Stimulated activated naive CD8-positive, alpha-beta T cell treated with anti-CD3 and anti-CD28 coated beads, Interleukin-15, Interleukin-2, amounts not matched to agents 100 ng/mL and 50 ng/mL, for 24 hours (primary cell): ENCODE results near the gene ASIC2.

Experiments
- H3K27ac Mint-ChIP-seq: one replicate; pipeline ENCODE4 v1.8.0; 2021; ENCODE audit warnings: mild to moderate bottlenecking, mixed read lengths
- H3K27me3 Mint-ChIP-seq: one replicate; pipeline ENCODE4 v1.8.0; 2021; ENCODE audit warnings: mixed read lengths
- H3K36me3 Mint-ChIP-seq: one replicate; pipeline ENCODE4 v1.8.0; 2021; ENCODE audit warnings: low read depth, mixed read lengths
- H3K4me1 Mint-ChIP-seq: one replicate; pipeline ENCODE4 v1.8.0; 2021; ENCODE audit warnings: low read depth, mixed read lengths
- H3K4me3 Mint-ChIP-seq: one replicate; pipeline ENCODE4 v1.8.0; 2021; ENCODE audit warnings: mild to moderate bottlenecking, mixed read lengths
- H3K9me3 Mint-ChIP-seq: one replicate; pipeline ENCODE4 v1.8.0; 2021; ENCODE audit warnings: mixed read lengths

The ASIC2 gene

GRCh38 chr17:33055746-33056145 lies 237.3 kb downstream of the ASIC2 start:
- Mint-ChIP-seq H3K9me3 (no peaks in the 10 kb centered on the region), H3K27ac (no peak overlapping the region), H3K4me3 (no peak overlapping the region), H3K4me1 (no peaks in the 10 kb centered on the region), H3K36me3 (no peaks in the 10 kb centered on the region), H3K27me3 (peaks cover 3% of the 10 kb centered on the region)

GRCh38 chr17:33055171-33055611 lies 237.9 kb downstream of the ASIC2 start:
- no peak overlapping the region for H3K27ac Mint-ChIP-seq
- H3K27me3 Mint-ChIP-seq = peaks cover 3% of the 10 kb centered on the region
- no peak overlapping the region for H3K4me3 Mint-ChIP-seq
- H3K4me1 Mint-ChIP-seq = no peaks in the 10 kb centered on the region
- H3K36me3 Mint-ChIP-seq = no peaks in the 10 kb centered on the region
- no peaks in the 10 kb centered on the region for H3K9me3 Mint-ChIP-seq

GRCh38 chr17:33054412-33054811 lies 238.7 kb downstream of the ASIC2 start:
- no peaks in the 10 kb centered on the region for H3K9me3 Mint-ChIP-seq
- H3K27me3 Mint-ChIP-seq = peaks cover 3% of the 10 kb centered on the region
- H3K4me1 Mint-ChIP-seq = no peaks in the 10 kb centered on the region
- no peaks in the 10 kb centered on the region for H3K36me3 Mint-ChIP-seq
- no peak overlapping the region for H3K4me3 Mint-ChIP-seq
- H3K27ac Mint-ChIP-seq = no peak overlapping the region

GRCh38 chr17:33053676-33054075 lies 239.4 kb downstream of the ASIC2 start:
- H3K4me1 Mint-ChIP-seq = no peaks in the 10 kb centered on the region
- no peak overlapping the region for H3K27ac Mint-ChIP-seq
- H3K36me3 Mint-ChIP-seq = no peaks in the 10 kb centered on the region
- no peak overlapping the region for H3K4me3 Mint-ChIP-seq
- no peaks in the 10 kb centered on the region for H3K9me3 Mint-ChIP-seq
- peaks cover 6% of the 10 kb centered on the region for H3K27me3 Mint-ChIP-seq

GRCh38 chr17:33052856-33053255 lies 240.2 kb downstream of the ASIC2 start:
- no peaks in the 10 kb centered on the region for H3K9me3 Mint-ChIP-seq

GRCh38 chr17:33050611-33051140 lies 242.4 kb downstream of the ASIC2 start:
- Mint-ChIP-seq H3K4me1 (no peaks in the 10 kb centered on the region), H3K27ac (no peak overlapping the region), H3K4me3 (no peak overlapping the region), H3K27me3 (peaks cover 10% of the 10 kb centered on the region), H3K36me3 (no peaks in the 10 kb centered on the region), H3K9me3 (no peaks in the 10 kb centered on the region)

More at GRCh38 chr17:33052856-33053255, 240.2 kb downstream of the ASIC2 start:
- no peak overlapping the region for H3K4me3 Mint-ChIP-seq
- no peaks in the 10 kb centered on the region for H3K36me3 Mint-ChIP-seq
- H3K27me3 Mint-ChIP-seq = peaks cover 6% of the 10 kb centered on the region
- H3K4me1 Mint-ChIP-seq = no peaks in the 10 kb centered on the region
- no peak overlapping the region for H3K27ac Mint-ChIP-seq

- Mint-ChIP-seq H3K4me3 (no peak overlapping the region), H3K36me3 (no peaks in the 10 kb centered on the region), H3K27me3 (peaks cover 11% of the 10 kb centered on the region), H3K4me1 (no peaks in the 10 kb centered on the region), H3K27ac (no peak overlapping the region), H3K9me3 (no peaks in the 10 kb centered on the region)
Observed at GRCh38 chr17:33049781-33050414, 243.2 kb downstream of the ASIC2 start.

GRCh38 chr17:33046361-33047255 lies 246.5 kb downstream of the ASIC2 start:
- Mint-ChIP-seq H3K9me3 (no peaks in the 10 kb centered on the region), H3K27ac (no peak overlapping the region), H3K4me1 (no peaks in the 10 kb centered on the region), H3K27me3 (peaks cover 14% of the 10 kb centered on the region), H3K4me3 (no peak overlapping the region), H3K36me3 (no peaks in the 10 kb centered on the region)

GRCh38 chr17:33045216-33045615 lies 247.9 kb downstream of the ASIC2 start:
- Mint-ChIP-seq H3K4me1 (no peaks in the 10 kb centered on the region), H3K27ac (no peak overlapping the region), H3K4me3 (no peak overlapping the region), H3K9me3 (no peaks in the 10 kb centered on the region), H3K36me3 (no peaks in the 10 kb centered on the region), H3K27me3 (peaks cover 16% of the 10 kb centered on the region)

- Mint-ChIP-seq H3K27me3 (peaks cover 17% of the 10 kb centered on the region), H3K4me1 (no peaks in the 10 kb centered on the region), H3K9me3 (no peaks in the 10 kb centered on the region), H3K4me3 (no peak overlapping the region), H3K27ac (no peak overlapping the region), H3K36me3 (no peaks in the 10 kb centered on the region)
Observed at GRCh38 chr17:33044771-33045170, 248.3 kb downstream of the ASIC2 start.

GRCh38 chr17:33040461-33040860 lies 252.6 kb downstream of the ASIC2 start:
- H3K4me1 Mint-ChIP-seq = no peaks in the 10 kb centered on the region
- H3K27me3 Mint-ChIP-seq = peaks cover 35% of the 10 kb centered on the region
- H3K36me3 Mint-ChIP-seq = no peaks in the 10 kb centered on the region
- H3K27ac Mint-ChIP-seq = no peak overlapping the region
- no peaks in the 10 kb centered on the region for H3K9me3 Mint-ChIP-seq
- no peak overlapping the region for H3K4me3 Mint-ChIP-seq

- Mint-ChIP-seq H3K4me3 (no peak overlapping the region), H3K9me3 (no peaks in the 10 kb centered on the region), H3K36me3 (no peaks in the 10 kb centered on the region), H3K27me3 (peaks cover 40% of the 10 kb centered on the region), H3K27ac (no peak overlapping the region), H3K4me1 (no peaks in the 10 kb centered on the region)
Observed at GRCh38 chr17:33039874-33040273, 253.2 kb downstream of the ASIC2 start.

GRCh38 chr17:33038740-33039139 lies 254.4 kb downstream of the ASIC2 start:
- H3K4me3 Mint-ChIP-seq = no peak overlapping the region
- no peak overlapping the region for H3K27ac Mint-ChIP-seq
- H3K27me3 Mint-ChIP-seq = peaks cover 41% of the 10 kb centered on the region
- no peaks in the 10 kb centered on the region for H3K36me3 Mint-ChIP-seq
- H3K9me3 Mint-ChIP-seq = no peaks in the 10 kb centered on the region
- no peaks in the 10 kb centered on the region for H3K4me1 Mint-ChIP-seq

GRCh38 chr17:33033176-33033575 lies 259.9 kb downstream of the ASIC2 start:
- H3K36me3 Mint-ChIP-seq = no peaks in the 10 kb centered on the region
- no peaks in the 10 kb centered on the region for H3K9me3 Mint-ChIP-seq
- H3K27me3 Mint-ChIP-seq = peaks cover 35% of the 10 kb centered on the region
- no peaks in the 10 kb centered on the region for H3K4me1 Mint-ChIP-seq
- H3K27ac Mint-ChIP-seq = no peak overlapping the region
- no peak overlapping the region for H3K4me3 Mint-ChIP-seq

- Mint-ChIP-seq H3K27ac (no peak overlapping the region), H3K4me3 (no peak overlapping the region), H3K27me3 (peaks cover 4% of the 10 kb centered on the region), H3K4me1 (no peaks in the 10 kb centered on the region), H3K36me3 (no peaks in the 10 kb centered on the region), H3K9me3 (no peaks in the 10 kb centered on the region)
Observed at GRCh38 chr17:33028778-33029177, 264.3 kb downstream of the ASIC2 start.
